Psoas muscle (tissue), 8 donors: ENCODE results near the gene BHLHE40. TPM values are rescaled to one million over a fixed set of nuclear protein-coding genes. Genes with fewer than 3 reads are reported as not detected.

ENCODE experiments used
- ATAC-seq, 4 donors: fragments of 200-7000 bp; cut with Tn5 transposase; one replicate each; pipeline ENCODE4 v1.9.1; 2020; ENCODE audit warnings: moderate library complexity in 3 of 4, mild to moderate bottlenecking in 2 of 4
- DNase-seq, 2 donors: peaks; one replicate each; pipeline ENCODE4 v3.0.0-alpha.2; 2020
- H3K27ac ChIP-seq: fragments of 200-600 bp; one replicate; pipeline ENCODE4 v1.8.0; 2022
- H3K27me3 ChIP-seq, 3 donors: fragments of 200-600 bp in 1 of 3; one replicate each; pipeline versions ENCODE4 v1.6.1 to v1.8.0; 2013 to 2022; ENCODE audit warnings: low read length in 2 of 3, mild to moderate bottlenecking in 2 of 3, moderate library complexity in 1 of 3; ENCODE audit not compliant: insufficient read depth in 3 of 3
- H3K36me3 ChIP-seq, 2 donors: fragments of 200-600 bp in 1 of 2; one replicate each; pipeline versions ENCODE4 v1.6.1 to v1.8.0; 2013 to 2022; ENCODE audit warnings: low read depth in 1 of 2, mild to moderate bottlenecking in 1 of 2, moderate library complexity in 1 of 2; ENCODE audit not compliant: insufficient read depth in 1 of 2
- H3K4me1 ChIP-seq: fragments of 200-600 bp; one replicate; pipeline ENCODE4 v1.8.0; 2022
- H3K4me3 ChIP-seq: fragments of 200-600 bp; one replicate; pipeline ENCODE4 v1.8.0; 2022; ENCODE audit warnings: mild to moderate bottlenecking
- H3K9me3 ChIP-seq: fragments of 200-600 bp; one replicate; pipeline ENCODE4 v1.8.0; 2022
- CTCF ChIP-seq: fragments of 200-600 bp; IDR thresholded peaks from one replicate; pipeline ENCODE4 v1.8.0; 2022; ENCODE audit warnings: antibody characterized with exemption
- WGBS, 3 donors: extraction: QIAGEN DNeasy Blood & Tissue Kit; methylation state at CpG; one replicate each; pipeline versions ENCODE4 v1.1.6 to v1.1.7; 2013; 5-methylcytosine and 5-hydroxymethylcytosine counted together
- intact Hi-C, 2 donors: fragments of 100-400 bp; cut with DNase I; formaldehyde crosslinking; loops; one replicate each; pipeline versions ENCODE4 v1.11.0 to v1.14.2; 2022
- polyA plus RNA-seq, 3 donors: library from polyadenylated mRNA; stranded (reverse); fragments of 200-250 nt; gene quantifications; one replicate each; pipeline ENCODE4 v1.2.3, GENCODE V29; 2013
- total RNA-seq, 4 donors: library from RNA; stranded (reverse); fragmentation: NEBNext Ultra II Directional in 2 of 4; extraction: Animal tissue kit (Norgen Biotek cat#: 25700) in 2 of 4; gene quantifications; one replicate each; pipeline versions ENCODE4 v1.2.1 to v1.2.4, GENCODE V29; 2021 to 2023
- donor health status: healthy with polysubstance abuse.
- donor health status: DM: no; HTN: no; CAD: no; lungs with moderate emphysema.
- donor health status: Bipolar disorder and iron deficiency.
- donor health status: healthy.
- donor health status: DM: yes; HTN: yes; CAD: no.
- donor health status: DM: no; HTN: no; CAD: no.
- donor health status: DM: no; HTN: no; CAD: no.
- donor health status: DM: yes; HTN: yes; CAD: no.

BHLHE40 gene
- total and polyA plus RNA-seq, 7 donors, result 16.7 to 143 (median 65.1) TPM

GRCh38 chr3:4949659-4950058, 29.6 kb upstream of the BHLHE40 start:
- Histone ChIP-seq H3K4me1 (no peaks in the 10 kb centered on the region), H3K4me3 (no peak overlapping the region), H3K9me3 (no peaks in the 10 kb centered on the region), H3K36me3 (no peaks in the 10 kb centered on the region), H3K27me3 (no peaks in the 10 kb centered on the region), H3K27ac (no peak overlapping the region)
- DNase-seq (no peak), ATAC-seq (peak in 3 of 4 donors; percentile 31 to 46 (median 35))
- 72 to 80% (median 75%) methylated on average over 2 of the region's 2 CpGs for WGBS, 3 donors
- intact Hi-C loops, result no loop called here
- no peak for TF ChIP-seq CTCF

GRCh38 chr3:4950351-4950784, 28.9 kb upstream of the BHLHE40 start:
- no peak for TF ChIP-seq CTCF
- no peaks in the 10 kb centered on the region for H3K36me3 ChIP-seq
- H3K27ac ChIP-seq, result no peak overlapping the region
- no peaks in the 10 kb centered on the region for H3K9me3 ChIP-seq
- H3K27me3 ChIP-seq, result no peaks in the 10 kb centered on the region
- DNase-seq, result peak; percentile 28 to 67
- 79 to 82% (median 81%) methylated on average over 4 of the region's 4 CpGs for WGBS, 3 donors
- H3K4me1 ChIP-seq, result no peaks in the 10 kb centered on the region
- H3K4me3 ChIP-seq, result no peak overlapping the region
- peak in 3 of 4 donors; percentile 50 to 62 (median 61) for ATAC-seq
- intact Hi-C loops, result no loop called here

GRCh38 chr3:4950948-4951347, 28.3 kb upstream of the BHLHE40 start:
- no peak for TF ChIP-seq CTCF
- WGBS, 3 donors, result 90 to 96% (median 91%) methylated on average over 8 of the region's 8 CpGs
- intact Hi-C loops, result no loop called here

GRCh38 chr3:4953119-4953518, 26.1 kb upstream of the BHLHE40 start:
- intact Hi-C loops, result no loop called here
- no peaks in the 10 kb centered on the region for H3K4me1 ChIP-seq
- no peaks in the 10 kb centered on the region for H3K36me3 ChIP-seq
- DNase-seq (no peak), ATAC-seq (no peak)
- H3K9me3 ChIP-seq, result no peaks in the 10 kb centered on the region
- no peaks in the 10 kb centered on the region for H3K27me3 ChIP-seq
- no peak overlapping the region for H3K27ac ChIP-seq
- no peak overlapping the region for H3K4me3 ChIP-seq
- WGBS, 3 donors, result 40 to 50% (median 48%) methylated on average over 2 of the region's 2 CpGs
- no peak for TF ChIP-seq CTCF

More at GRCh38 chr3:4950948-4951347, 28.3 kb upstream of the BHLHE40 start:
- Histone ChIP-seq H3K27me3 (no peaks in the 10 kb centered on the region), H3K4me3 (no peak overlapping the region), H3K4me1 (no peaks in the 10 kb centered on the region), H3K36me3 (no peaks in the 10 kb centered on the region), H3K9me3 (no peaks in the 10 kb centered on the region), H3K27ac (no peak overlapping the region)
- ATAC-seq, result no peak
- no peak for DNase-seq
